Umbilical cord (tissue), 2 donors: ENCODE data around the gene GABRA4. TPM values are rescaled to one million over a fixed set of nuclear protein-coding genes. Genes with fewer than 3 reads are reported as not detected.
A peak's percentile ranks its signal among the peaks of the same experiment; 100 is the strongest.

Experiments
- DNase-seq: peaks from one replicate; pipeline ENCODE4 v3.0.0-alpha.2; 2015; ENCODE audit warnings: low spot score
- total RNA-seq: library from RNA; depleted of rRNA; stranded (reverse); fragments of >200 nt; gene quantifications from one replicate; pipeline ENCODE4 v1.2.3, GENCODE V29; 2014; ENCODE audit warnings: low replicate concordance; ENCODE audit not compliant: insufficient read depth

The GABRA4 gene
- total RNA-seq, 1 donor from 2014 or later: 5.3 TPM

DNA sequence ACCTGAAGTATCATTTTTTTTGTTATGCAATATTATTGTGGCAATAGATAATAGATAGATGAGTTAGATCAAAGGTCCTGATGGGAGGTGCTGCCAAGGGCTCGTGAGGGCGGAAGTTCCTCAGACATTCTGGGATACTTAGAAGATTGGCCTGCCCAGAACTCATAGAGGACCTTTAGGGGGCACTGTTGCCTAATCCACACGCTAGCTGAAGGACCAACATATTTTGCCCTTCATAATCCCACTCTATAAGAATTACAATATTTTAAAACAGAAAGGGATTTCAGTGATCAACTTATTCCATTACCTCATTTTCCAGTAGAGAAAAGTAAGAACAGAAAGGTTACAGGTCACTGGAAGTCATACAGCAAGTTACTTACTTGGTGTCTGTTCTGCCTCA lies 61.4 kb downstream of the GABRA4 start:
- DNase-seq: peak; percentile 5

DNA sequence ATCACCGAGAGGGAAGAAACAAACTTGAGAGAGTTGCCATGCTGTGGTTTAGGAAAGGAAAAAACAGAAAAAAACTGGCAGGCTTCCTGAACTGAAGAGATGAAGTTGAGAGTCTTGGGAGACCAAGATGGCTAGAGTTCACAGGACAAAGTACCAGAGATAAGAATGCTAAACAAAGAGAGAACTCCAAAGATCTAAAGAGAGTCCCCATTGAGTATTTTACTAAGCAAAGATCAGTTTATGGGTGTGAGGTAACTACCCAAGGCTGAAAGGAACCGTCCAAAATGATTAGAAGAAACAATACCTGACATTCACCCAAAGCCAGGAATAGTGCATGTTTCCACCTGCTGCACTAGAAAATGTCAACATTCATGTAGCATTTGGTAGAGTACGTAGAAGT lies 62.5 kb downstream of the GABRA4 start:
- DNase-seq: no peak

DNA sequence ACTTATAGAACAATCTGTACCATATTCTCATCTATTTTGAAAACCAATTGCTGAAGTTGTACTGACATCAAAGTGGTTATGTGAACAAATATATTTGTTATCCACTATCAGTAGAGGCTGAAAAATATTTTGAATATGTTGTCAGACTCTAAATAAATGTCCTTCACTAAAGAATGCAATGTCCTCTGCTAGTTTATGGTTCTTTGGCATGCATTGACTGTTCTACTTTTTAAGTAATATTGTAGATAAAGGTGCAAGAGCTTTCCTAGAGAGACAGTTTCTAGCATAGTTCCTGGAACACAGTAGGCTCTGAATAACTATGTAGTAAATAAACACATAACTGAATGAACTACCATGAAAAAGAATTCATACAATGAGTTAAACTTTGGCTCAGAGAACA lies 66.2 kb downstream of the GABRA4 start:
- DNase-seq: no peak

DNA sequence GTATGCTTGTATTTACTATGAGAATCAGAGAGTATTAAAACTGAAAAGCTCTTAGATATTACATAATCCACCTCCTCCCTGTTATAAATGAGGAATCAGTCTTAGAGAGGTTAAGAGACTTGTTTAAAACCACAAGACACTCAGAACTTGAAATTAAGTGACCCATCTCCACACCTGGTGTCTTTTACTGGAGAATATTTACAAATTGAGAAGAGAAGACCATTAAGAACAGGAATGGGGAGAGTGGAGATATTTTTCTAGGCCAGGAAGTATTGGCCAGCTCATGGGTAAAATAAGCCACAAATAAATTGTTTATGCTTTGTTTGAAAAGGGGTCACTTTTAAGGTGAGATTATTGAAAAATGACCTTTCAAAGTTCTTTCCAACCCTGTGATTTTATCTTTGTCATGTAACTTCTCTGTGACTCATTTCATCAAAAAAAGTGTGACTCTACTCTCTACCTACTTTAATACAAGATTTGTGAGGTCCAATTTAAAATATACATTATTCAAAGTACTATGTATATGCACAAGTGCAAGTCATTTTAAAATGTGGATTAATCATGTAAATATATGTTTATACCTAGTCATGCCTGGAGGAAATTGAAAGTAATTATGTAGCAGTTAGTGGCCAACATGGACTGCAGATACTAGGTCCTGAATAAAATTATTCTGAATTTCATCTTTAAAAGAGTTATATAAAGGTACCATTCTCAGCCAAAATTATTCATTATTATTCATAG lies 68.4 kb downstream of the GABRA4 start:
- DNase-seq: no peak

DNA sequence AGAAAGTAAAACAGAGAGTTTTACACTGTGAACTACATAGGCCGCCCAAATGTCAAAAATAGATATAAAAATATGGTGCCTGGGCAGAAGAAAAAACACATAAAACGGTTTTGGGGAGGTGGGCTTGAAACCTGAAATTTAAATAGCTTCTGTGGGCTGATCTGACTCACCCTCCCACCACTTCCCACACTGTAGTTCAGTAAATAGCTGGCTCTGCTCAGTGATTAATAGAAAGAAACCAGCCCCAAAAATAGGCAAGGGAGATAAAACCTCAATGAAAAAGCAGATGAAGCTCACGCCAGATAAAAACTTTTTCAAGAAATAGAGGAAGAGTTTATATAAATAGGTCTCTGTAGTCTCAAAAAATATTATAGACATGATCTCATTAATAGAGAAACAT lies 71.2 kb downstream of the GABRA4 start:
- DNase-seq: no peak

DNA sequence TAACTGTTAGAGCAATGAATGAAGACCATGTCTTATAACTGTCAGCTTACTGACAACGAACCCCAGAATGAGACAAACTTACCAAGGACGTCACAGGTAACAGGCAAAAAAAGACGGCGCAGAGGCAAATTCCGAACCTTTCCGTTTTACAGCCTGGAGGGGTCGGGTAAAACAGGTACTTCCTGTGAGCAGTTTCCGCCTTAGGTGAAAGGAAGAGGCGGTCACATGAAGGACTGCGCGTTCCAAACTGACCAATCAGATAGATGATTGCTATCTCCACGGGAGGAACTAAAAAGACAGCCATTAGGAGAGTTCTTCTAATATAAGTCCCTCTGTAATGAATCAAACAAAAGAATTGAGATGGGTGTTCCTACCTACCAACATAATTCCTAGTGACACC lies 84.3 kb downstream of the GABRA4 start, which contains the start of gene COX7B2:
TSS of gene COX7B2 (minus strand) at position 168 of the 400 bp plus-strand sequence. CDS start 174,053 bp downstream, outside the sequence.
- no peak for DNase-seq

DNA sequence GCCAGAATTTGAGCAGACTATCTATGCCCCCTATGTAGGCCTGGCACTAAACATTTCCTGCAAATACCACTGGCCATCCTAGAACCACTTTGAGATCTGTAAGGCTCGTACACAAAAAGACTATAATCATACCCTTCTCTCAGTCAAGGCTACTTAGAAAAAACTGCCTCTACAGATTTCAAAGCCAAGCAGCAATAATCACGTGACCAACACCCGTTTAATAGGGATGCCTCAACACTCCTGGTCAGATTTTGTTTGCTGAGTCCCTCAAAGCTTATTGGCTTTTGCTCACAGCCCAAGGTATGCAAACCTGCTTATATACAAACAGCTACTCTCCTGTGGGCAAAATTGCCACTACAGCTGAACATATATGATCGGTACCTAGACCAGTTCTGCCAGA lies 85.2 kb downstream of the GABRA4 start:
- DNase-seq: no peak

DNA sequence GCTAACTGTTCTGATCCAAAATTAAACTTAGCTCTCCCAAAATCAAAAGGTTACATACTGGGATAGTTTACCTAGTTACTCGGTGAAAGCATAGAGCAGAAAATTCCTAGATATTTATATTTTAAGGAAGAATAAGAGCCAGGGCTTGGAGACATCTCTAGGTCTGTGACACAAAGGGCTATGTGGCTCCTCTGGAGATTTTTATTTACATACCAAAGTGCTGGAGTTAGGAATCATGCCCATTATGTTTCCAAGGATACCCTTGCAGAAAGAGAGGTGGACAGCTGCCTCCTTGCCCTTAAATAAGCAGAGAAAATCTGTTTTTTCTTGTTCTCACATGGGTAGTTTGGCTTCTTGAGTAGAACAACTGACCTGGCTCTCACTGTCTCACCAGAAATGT lies 93.3 kb downstream of the GABRA4 start:
- no peak for DNase-seq

DNA sequence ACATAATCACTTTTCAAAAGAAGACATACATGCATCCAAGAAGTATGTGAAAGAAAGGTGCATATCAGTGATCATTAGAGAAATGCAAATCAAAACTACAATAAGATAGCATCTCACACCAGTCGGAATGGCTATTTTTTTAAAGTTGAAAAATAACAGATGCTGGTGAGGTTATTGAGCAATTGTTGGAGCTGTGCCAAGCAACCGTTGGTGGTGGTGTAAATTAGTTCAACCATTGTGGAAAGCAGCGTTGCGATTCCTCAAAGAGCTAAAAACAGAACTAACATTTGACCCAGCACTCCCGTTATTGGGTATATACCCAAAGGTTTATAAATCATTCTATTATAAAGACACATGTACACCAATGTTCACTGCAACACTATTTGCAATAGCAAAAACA lies 98.6 kb downstream of the GABRA4 start:
- DNase-seq: no peak

DNA sequence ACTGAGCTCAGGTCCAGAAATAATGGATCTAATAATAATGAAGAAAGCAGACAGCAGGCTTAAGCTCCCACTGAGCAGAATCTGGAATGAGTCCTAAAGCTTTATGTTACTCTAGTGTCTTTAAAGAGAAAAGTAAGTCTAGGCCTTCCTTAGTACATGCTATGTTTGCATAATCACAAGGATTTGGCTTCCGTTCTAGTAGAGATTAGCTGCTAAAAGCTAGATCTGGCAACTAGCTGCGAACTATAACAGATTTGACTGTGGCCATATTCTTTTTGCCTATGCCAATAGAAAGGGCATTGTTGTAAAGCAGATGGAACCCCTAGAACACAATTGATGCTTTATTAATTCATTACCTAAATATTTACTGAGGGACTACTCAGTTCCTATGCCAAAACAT lies 103.3 kb downstream of the GABRA4 start:
- DNase-seq: peak; percentile 19

DNA sequence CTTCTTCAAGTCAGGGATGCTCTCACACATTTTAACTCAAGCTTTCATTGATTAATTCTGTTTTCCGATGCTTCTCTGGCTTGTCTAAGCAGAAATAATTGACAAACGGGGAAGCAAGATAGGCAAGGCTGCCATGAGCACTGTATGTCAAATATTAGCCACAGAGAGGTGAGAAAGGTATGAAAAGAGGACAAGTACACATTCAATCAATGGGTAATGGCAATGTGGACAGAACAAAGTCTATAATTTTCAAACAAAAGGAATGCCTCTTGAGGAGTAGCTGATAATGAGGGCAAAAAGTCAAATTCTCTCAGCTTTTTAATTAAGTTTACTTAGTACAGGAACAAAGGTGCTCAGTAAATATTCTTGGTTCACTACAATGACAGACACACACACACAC lies 104.0 kb downstream of the GABRA4 start:
- no peak for DNase-seq

DNA sequence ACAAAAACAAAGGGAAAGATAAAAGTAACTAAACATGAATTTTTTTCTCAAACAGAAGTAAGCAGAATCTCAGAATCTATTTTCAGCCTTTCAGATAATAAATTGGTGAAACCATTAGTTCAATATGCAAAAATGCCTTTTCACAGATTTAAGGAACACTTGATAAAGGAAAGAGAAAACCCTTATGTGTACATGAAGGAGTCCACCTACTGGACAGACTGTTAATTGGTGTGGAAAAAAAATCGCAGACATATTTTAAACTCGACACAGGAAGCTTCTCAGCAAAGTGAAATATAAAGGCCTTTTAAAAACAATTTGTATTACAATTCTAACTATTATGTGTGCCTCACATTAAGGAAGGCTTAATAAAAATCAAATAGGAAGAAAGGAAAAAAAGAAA lies 106.7 kb downstream of the GABRA4 start:
- DNase-seq: peak; percentile 10

DNA sequence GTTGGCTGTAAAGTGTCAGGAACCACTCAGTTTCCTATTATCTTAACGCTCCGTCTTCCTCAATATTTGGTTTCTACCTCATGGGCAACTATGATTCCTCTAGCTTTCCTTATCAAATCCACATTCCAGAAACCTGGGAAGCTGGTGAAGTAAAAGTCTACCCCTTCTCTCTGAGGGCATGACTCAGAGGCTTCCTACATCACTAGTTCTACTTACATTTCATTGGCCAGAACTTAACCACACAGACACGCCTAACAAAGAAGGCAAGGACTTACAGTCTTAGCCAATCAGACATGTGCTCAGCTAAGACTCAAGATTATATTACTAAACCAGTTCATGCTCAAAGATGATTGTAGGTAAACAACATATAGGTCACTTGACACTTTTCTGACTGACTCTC lies 114.7 kb downstream of the GABRA4 start:
- no peak for DNase-seq

DNA sequence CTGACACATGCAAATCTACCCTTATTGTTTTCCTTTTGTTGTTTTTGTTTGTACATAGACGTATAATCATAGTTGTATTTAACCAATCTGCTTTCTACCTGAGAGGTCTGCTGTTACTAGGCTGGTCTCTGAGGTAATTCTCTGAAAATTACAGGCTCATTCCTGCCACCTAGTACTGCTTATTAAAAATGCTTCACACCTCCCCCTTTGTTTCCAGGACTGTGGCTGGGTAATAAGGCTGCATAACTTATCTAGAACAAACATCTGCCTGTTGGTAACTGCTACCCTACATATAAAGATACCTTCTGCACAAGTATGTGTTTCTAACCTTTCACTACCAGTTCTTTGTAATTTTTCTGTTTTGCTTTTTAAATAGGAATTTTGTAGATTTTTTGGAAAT lies 118.6 kb downstream of the GABRA4 start:
- no peak for DNase-seq

DNA sequence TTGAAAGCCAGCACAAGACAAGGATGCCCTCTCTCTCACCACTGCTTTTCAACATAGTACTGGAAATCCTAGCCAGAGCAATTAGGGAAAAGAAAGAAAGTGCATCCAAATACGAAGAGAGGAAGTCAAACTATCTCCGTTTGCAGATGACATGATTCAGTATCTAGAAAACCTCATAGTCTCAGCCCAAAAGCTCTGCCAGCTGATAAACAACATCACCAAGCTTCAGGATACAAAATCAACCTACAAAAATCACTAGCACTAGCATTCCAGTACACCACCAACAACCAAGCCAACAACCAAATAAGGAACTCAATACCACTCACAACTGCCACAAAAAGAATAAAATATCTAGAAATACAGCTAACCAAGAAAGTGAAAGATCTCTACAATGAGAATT lies 123.0 kb downstream of the GABRA4 start:
- DNase-seq: no peak

Other genes starting within 250 kb of the GABRA4 start
- not detected for gene COX7B2, start 84.3 kb downstream of the GABRA4 start, total RNA-seq
- gene GABRB1, start 38.0 kb upstream of the GABRA4 start, total RNA-seq: not detected